K562 (cell line): ENCODE results near the gene KCNK16. TPM values are rescaled to one million over a fixed set of nuclear protein-coding genes. Genes with fewer than 3 reads are reported as not detected.

Source experiments
- ATF1 ChIP-seq, 2 experiments: fragments of 450-650 bp in 1 of 2; IDR thresholded peaks; 2 replicates each; pipeline ENCODE4 v1.6.1; 2016; ENCODE audit warnings: missing compliant biosample characterization in 1 of 2, missing genetic modification characterization in 1 of 2
- CTCF ChIP-seq, 3 experiments: IDR thresholded peaks in 2 of 3; conservative IDR thresholded peaks in 1 of 3; 2 replicates each; pipeline ENCODE4 v1.5.1; 2011 to 2012; ENCODE audit warnings: low read length in 3 of 3, mild to moderate bottlenecking in 3 of 3, control low read depth in 2 of 3, improper control_type of control experiment in 1 of 3, inconsistent platforms in 1 of 3, low read depth in 1 of 3, mixed read lengths in 1 of 3, moderate library complexity in 1 of 3; ENCODE audit not compliant: insufficient read depth in 2 of 3
- E2F6 ChIP-seq, 2 experiments: IDR thresholded peaks; 2 replicates each; pipeline ENCODE4 v1.6.1; 2011; ENCODE audit warnings: borderline replicate concordance in 1 of 2, control low read depth in 1 of 2, low read depth in 1 of 2, low read length in 1 of 2, mild to moderate bottlenecking in 1 of 2, mixed read lengths in 1 of 2, moderate library complexity in 1 of 2; ENCODE audit not compliant: insufficient read depth in 1 of 2, insufficient read length in 1 of 2, poor library complexity in 1 of 2, severe bottlenecking in 1 of 2; ENCODE audit errors: extremely low read depth in 1 of 2
- ESRRA ChIP-seq: fragments of 450-650 bp; IDR thresholded peaks from 2 replicates; pipeline ENCODE4 v1.6.1; 2014; ENCODE audit warnings: low read depth, mild to moderate bottlenecking, moderate library complexity, borderline replicate concordance
- HCFC1 ChIP-seq: IDR thresholded peaks from 2 replicates; pipeline ENCODE4 v1.6.1; 2012; ENCODE audit warnings: low read depth, low read length, improper control_type of control experiment
- KLF16 ChIP-seq: IDR thresholded peaks from 2 replicates; pipeline ENCODE4 v1.6.1; 2016; ENCODE audit warnings: antibody characterized with exemption
- MECOM ChIP-seq: fragments of 250-450 bp; sonication (Bioruptor Pico); IDR thresholded peaks from 2 replicates; pipeline ENCODE4 v1.8.0; 2022; ENCODE audit warnings: inconsistent platforms
- RAD21 ChIP-seq, 2 experiments: fragments of 250-450 bp in 1 of 2; fragments of 450-650 bp in 1 of 2; sonication (Bioruptor Pico) in 1 of 2; formaldehyde crosslinking in 1 of 2; IDR thresholded peaks in 1 of 2; conservative IDR thresholded peaks in 1 of 2; 2 replicates each; pipeline versions ENCODE4 v1.4.0 to v1.8.0; 2020 to 2022; ENCODE audit warnings: mild to moderate bottlenecking in 2 of 2, moderate library complexity in 1 of 2
- RB1 ChIP-seq: fragments of 450-650 bp; IDR thresholded peaks from 2 replicates; pipeline ENCODE4 v1.6.1; 2017; ENCODE audit warnings: low read depth, mild to moderate bottlenecking
- SMARCA4 ChIP-seq: fragments of 450-650 bp; IDR thresholded peaks from 2 replicates; pipeline ENCODE4 v1.6.1; 2016
- SMC3 ChIP-seq: conservative IDR thresholded peaks from 2 replicates; pipeline ENCODE4 v1.6.1; 2011; ENCODE audit warnings: low read depth, low read length, improper control_type of control experiment; ENCODE audit not compliant: insufficient read depth
- TEAD1 ChIP-seq, 2 experiments: fragments of 450-650 bp in 1 of 2; sonication (generic) in 1 of 2; formaldehyde crosslinking; IDR thresholded peaks; 2 replicates each; pipeline versions ENCODE4 v1.4.0 to v1.8.0; 2020 to 2022; ENCODE audit warnings: mild to moderate bottlenecking in 2 of 2, missing genetic modification reagents in 1 of 2
- ZNF274 ChIP-seq: IDR thresholded peaks from 2 replicates; pipeline ENCODE4 v1.6.1; 2011; ENCODE audit warnings: low read depth, mild to moderate bottlenecking, low read length, moderate library complexity, borderline replicate concordance
- polyA plus RNA-seq, 8 experiments: library from polyadenylated mRNA; depleted of rRNA in 4 of 8; stranded (reverse) in 5 of 8; unstranded in 3 of 8; fragments of >200 nt; fragmentation: Nextera tagmentation in 2 of 8; fragmentation: Illumina TruSeq in 1 of 8; extraction: Ambion mirVana in 2 of 8; extraction: Trizol in 1 of 8; gene quantifications; 2 replicates each; pipeline versions ENCODE4 v1.2.1 to v1.2.3, GENCODE V29; 2011 to 2014; ENCODE audit warnings: inconsistent platforms in 1 of 8, missing spikeins in 1 of 8
- total RNA-seq, 7 experiments: library from RNA; depleted of rRNA in 6 of 7; stranded (reverse); fragments of >200 nt in 6 of 7; fragmentation: Illumina TruSeq in 2 of 7; extraction: Trizol in 2 of 7; gene quantifications; 2 replicates each; pipeline versions ENCODE4 v1.2.1 to v1.2.3, GENCODE V29; 2011 to 2021; ENCODE audit warnings: low replicate concordance in 1 of 7

The KCNK16 gene
- total and polyA plus RNA-seq, 9 of the 15 experiments (the other 6 are each of a cell fraction or from before 2014, with no cell fraction given): not detected

- TF ChIP-seq ESRRA (0 out of 2 replicates have a peak, but pooled peaks have one; percentile 9), TEAD1 (CRISPR knock-in tag; IDR thresholded peaks at IDR 0.05) (0 out of 4 replicates have a peak, but pooled peaks of 1 of the 2 experiments have one; percentile 46), KLF16 (0 out of 2 replicates have a peak, but pooled peaks have one; percentile 38), CTCF (IDR thresholded peaks at IDR 0.05 in 2 of 3, conservative IDR thresholded peaks at IDR 0.05 in 1 of 3; ENCODE audit: insufficient read depth in 2 of 3, low read depth in 1 of 3, low read length in 3 of 3) (peak; percentile 84 to 88 (median 86)), RB1 (peak; percentile 36; the same call in 1 of the 2 replicates), MECOM (no peak), ZNF274 (no peak), E2F6 (IDR thresholded peaks at IDR 0.05; ENCODE audit: borderline replicate concordance in 1 of 2, extremely low read depth in 1 of 2, insufficient read depth in 1 of 2, insufficient read length in 1 of 2, low read depth in 1 of 2, low read length in 1 of 2, poor library complexity in 1 of 2, severe bottlenecking in 1 of 2) (peak in 1 of 2 experiments; percentile 32), SMARCA4 (no peak), SMC3 (peak; percentile 79), RAD21 (CRISPR knock-in tag; conservative IDR thresholded peaks at IDR 0.05 in 1 of 2, IDR thresholded peaks at IDR 0.05 in 1 of 2) (peak; percentile 52 to 82), ATF1 (CRISPR knock-in tag; IDR thresholded peaks at IDR 0.05) (no peak), ATF1 (tag; IDR thresholded peaks at IDR 0.05) (peak; percentile 34; the same call in 1 of the 2 replicates), HCFC1 (0 out of 2 replicates have a peak, but pooled peaks have one; percentile 9)
Observed at GRCh38 chr6:39361657-39362486, 39.4 kb upstream of the KCNK16 start (continued).
